ENCODE data around the gene PRMT3.

PRMT3 gene

DNA sequence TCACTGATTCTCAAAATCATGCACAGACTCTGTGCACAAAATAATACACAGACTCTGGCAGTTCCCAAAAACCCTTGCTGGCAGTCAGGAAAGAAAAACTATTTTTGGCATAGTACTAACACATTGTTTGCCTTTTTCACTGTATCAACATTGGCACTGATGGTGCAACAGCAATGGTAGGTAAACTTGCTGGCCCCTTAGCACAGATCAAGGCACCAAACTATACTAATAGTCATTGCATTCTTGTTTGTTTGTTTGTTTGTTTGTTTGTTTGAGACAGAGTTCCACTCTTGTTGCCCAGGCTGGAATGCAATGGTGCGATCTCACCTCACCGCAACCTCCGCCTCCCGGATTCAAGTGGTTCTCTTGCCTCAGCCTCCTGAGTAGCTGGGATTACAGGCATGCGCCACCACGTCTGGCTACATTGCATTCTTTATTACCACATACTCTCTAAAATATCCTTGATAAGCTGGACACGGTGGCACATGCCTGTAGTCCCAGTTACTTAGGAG is 130.9 kb downstream of the PRMT3 start:
- no peak overlapping the region for H3K4me3 ChIP-seq (ENCODE audit: low read depth, low read length)
- no peak for TF ChIP-seq CTCF (IDR thresholded peaks at IDR 0.05; ENCODE audit: low read depth, low read length)

DNA sequence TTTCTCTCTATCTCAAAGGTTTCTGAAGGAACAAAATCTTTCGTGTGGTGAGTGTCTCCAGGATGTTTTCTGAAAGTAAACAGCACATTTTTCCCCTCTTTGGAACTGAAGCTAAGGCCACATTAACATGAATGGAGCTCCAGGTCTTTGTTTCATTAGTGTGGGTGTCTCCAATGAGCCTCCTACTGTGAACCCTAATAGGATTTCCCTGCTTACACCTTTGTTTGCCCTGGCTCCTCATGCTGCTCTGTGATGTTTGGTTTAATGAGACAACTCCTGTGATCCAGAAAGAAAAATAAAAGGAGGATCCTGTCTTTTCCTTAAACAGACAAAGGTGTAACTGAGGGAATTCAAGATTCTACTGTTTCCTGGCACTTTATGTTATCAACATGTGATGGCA is 135.0 kb downstream of the PRMT3 start:
- no peak for TF ChIP-seq CTCF (IDR thresholded peaks at IDR 0.05; ENCODE audit: low read depth, low read length)

GRCh38 chr11:20529757-20530156 is 142.2 kb downstream of the PRMT3 start:
- no peak overlapping the region for H3K4me3 ChIP-seq (ENCODE audit: low read depth, low read length)
- TF ChIP-seq CTCF (IDR thresholded peaks at IDR 0.05; ENCODE audit: low read depth, low read length): no peak

More for the DNA sequence above, 135.0 kb downstream of the PRMT3 start:
- H3K4me3 ChIP-seq (ENCODE audit: low read depth, low read length): no peak overlapping the region

DNA sequence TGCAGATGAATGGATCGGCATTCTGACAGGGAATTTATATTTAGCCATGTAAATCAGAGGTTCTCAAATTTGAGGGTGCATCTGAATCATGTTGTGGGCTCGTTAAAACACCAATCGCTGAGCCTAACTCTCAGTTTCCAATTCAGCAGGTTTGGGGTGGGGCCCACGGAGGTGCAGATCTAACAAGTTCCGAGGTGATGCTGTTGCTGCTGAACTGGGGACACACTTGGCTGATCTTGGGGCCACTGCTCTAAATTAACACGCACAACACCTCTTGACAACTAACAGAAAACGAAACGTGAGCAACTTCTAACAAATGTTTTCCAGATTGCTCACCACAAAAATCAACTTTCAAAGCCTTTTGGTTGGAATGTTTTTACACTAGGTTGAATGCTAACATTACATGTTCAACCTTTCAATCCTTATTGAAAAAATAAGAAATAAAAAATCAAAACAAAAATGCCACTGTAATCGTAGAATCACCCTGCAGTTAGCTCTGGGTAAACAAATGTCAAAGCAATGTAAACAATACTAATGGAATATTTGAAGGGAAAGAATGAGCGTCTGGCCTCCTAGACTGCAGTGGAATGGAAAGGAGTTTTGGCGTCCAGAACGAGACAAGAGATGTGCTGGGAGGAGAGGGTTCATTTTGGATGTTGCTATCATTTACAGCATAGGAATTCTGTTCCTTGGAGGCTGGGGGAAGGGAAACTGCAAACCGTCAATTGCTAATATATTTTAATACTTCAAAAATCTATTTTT is 143.6 kb downstream of the PRMT3 start:
- TF ChIP-seq CTCF (IDR thresholded peaks at IDR 0.05; ENCODE audit: low read depth, low read length): no peak
- H3K4me3 ChIP-seq (ENCODE audit: low read depth, low read length): no peak overlapping the region

DNA sequence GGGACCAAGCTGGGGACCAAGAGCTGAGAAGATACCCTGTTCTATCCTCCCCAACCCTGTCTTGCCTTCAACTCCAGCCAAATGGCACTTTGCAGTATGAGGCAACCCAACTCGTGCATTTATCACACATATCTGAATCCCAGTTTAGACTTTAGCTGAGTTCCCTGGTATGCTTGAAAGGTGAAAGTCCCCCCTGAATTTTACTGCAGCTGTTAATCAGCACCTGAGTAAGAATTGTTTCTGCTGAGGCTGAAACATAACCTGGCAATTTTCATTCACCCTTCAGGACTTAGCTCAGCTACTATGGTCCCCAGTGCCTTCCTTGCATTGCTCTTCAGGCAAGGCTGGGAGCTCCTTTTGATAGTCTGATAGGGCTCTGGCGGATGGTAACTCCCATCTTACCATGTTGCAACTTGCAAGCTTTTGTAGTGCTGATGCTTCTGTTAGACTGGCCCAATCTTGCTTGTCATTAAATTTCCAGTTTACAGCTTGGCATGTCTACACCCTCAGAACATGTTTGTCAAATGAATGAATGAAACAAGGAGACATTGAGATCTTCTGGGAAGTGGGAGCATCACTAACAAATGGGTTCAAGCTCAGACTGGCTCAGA is 147.9 kb downstream of the PRMT3 start:
- no peak overlapping the region for H3K4me3 ChIP-seq (ENCODE audit: low read depth, low read length)
- TF ChIP-seq CTCF (IDR thresholded peaks at IDR 0.05; ENCODE audit: low read depth, low read length): no peak

- no peak for TF ChIP-seq CTCF (IDR thresholded peaks at IDR 0.05; ENCODE audit: low read depth, low read length)
- H3K4me3 ChIP-seq (ENCODE audit: low read depth, low read length): no peak overlapping the region
Measured at GRCh38 chr11:20536365-20536764, 148.8 kb downstream of the PRMT3 start.

DNA sequence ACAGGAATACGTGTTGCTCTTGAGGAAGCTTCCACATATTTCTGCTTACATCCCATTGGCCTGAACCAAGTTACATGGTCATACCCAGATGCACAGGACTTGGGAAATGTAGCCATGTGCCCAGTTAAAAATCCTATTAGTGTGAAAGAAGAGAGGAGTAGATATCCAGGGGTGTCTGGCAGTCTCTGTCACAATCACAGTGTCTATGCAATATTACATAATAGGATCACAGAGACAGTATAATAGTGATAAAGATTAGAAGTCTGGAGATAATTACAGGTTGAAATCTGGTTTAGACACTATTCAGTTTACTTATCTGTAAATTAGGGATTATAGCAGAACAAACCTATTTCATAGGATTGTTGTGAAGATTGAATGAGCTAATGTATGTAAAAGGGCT is 149.3 kb downstream of the PRMT3 start:
- TF ChIP-seq CTCF (IDR thresholded peaks at IDR 0.05; ENCODE audit: low read depth, low read length): no peak
- no peak overlapping the region for H3K4me3 ChIP-seq (ENCODE audit: low read depth, low read length)

Data from WI38 (cell line).